ENCODE data around the gene ZBP1.

The ZBP1 gene

GRCh38 chr20:57620274-57620990 is at the start of gene ZBP1:
Gene ZBP1, minus strand, starts transcription at chr20:57620426. Its CDS starts 131 bp downstream, at chr20:57620295.
- DNase-seq = peak; percentile 49

- DNase-seq = no peak
Measured at GRCh38 chr20:57669632-57670031, 49.4 kb upstream of the ZBP1 start.

- DNase-seq = no peak
Measured at GRCh38 chr20:57667924-57668782, 47.9 kb upstream of the ZBP1 start.

GRCh38 chr20:57667388-57667787 is 47.2 kb upstream of the ZBP1 start:
- no peak for DNase-seq

- no peak for DNase-seq
Measured at GRCh38 chr20:57666834-57667157, 46.6 kb upstream of the ZBP1 start.

GRCh38 chr20:57666106-57666833 is 46.0 kb upstream of the ZBP1 start:
- no peak for DNase-seq

GRCh38 chr20:57665589-57665971 is 45.4 kb upstream of the ZBP1 start:
- no peak for DNase-seq

GRCh38 chr20:57664924-57665588 is 44.8 kb upstream of the ZBP1 start:
- no peak for DNase-seq

GRCh38 chr20:57664476-57664875 is 44.2 kb upstream of the ZBP1 start:
- DNase-seq = no peak

- DNase-seq = peak; percentile 19
Measured at GRCh38 chr20:57663681-57664451, 43.6 kb upstream of the ZBP1 start.

GRCh38 chr20:57663241-57663640 is 43.0 kb upstream of the ZBP1 start:
- DNase-seq = no peak

- peak; percentile 17 for DNase-seq
Measured at GRCh38 chr20:57662456-57663240, 42.4 kb upstream of the ZBP1 start.

GRCh38 chr20:57661746-57662455 is 41.7 kb upstream of the ZBP1 start:
- peak; percentile 14 for DNase-seq

- peak; percentile 18 for DNase-seq
Measured at GRCh38 chr20:57660922-57661745, 40.9 kb upstream of the ZBP1 start.

GRCh38 chr20:57660181-57660921 is 40.1 kb upstream of the ZBP1 start:
- DNase-seq = no peak

- peak; percentile 18 for DNase-seq
Measured at GRCh38 chr20:57659517-57660180, 39.4 kb upstream of the ZBP1 start.

- peak; percentile 16 for DNase-seq
Measured at GRCh38 chr20:57658833-57659516, 38.7 kb upstream of the ZBP1 start.

GRCh38 chr20:57658447-57658832 is 38.2 kb upstream of the ZBP1 start:
- no peak for DNase-seq
